ENCODE results near the gene WDR46.

Gene WDR46

GRCh38 chr6:33313709-33314514, 24.9 kb upstream of the WDR46 start, which contains the start of gene TAPBP:
Gene TAPBP, minus strand, starts transcription at chr6:33314078. Its CDS starts 37 bp downstream, at chr6:33314041.
- DNase-seq = peak; percentile 67

- DNase-seq = no peak
Observed at GRCh38 chr6:33313105-33313708, 24.2 kb upstream of the WDR46 start.

GRCh38 chr6:33312361-33313104, 23.5 kb upstream of the WDR46 start:
- DNase-seq = peak; percentile 46

GRCh38 chr6:33306356-33306755, 17.3 kb upstream of the WDR46 start:
- no peak for DNase-seq

- no peak for DNase-seq
Observed at GRCh38 chr6:33305052-33305451, 16.0 kb upstream of the WDR46 start.

- DNase-seq = no peak
Observed at GRCh38 chr6:33304216-33304615, 15.2 kb upstream of the WDR46 start.

- DNase-seq = no peak
Observed at GRCh38 chr6:33301877-33302276, 12.8 kb upstream of the WDR46 start.

GRCh38 chr6:33299237-33299944, 10.4 kb upstream of the WDR46 start:
- DNase-seq = peak; percentile 95

GRCh38 chr6:33298773-33299236, 9.8 kb upstream of the WDR46 start, which contains the start of gene RGL2:
Gene RGL2, minus strand, starts transcription at chr6:33298942. Its CDS starts 332 bp downstream, at chr6:33298610.
- peak; percentile 60 for DNase-seq

- DNase-seq = peak; percentile 83
Observed at GRCh38 chr6:33297956-33298772, 9.1 kb upstream of the WDR46 start.

GRCh38 chr6:33297406-33297955, 8.4 kb upstream of the WDR46 start:
- DNase-seq = no peak

- DNase-seq = no peak
Observed at GRCh38 chr6:33296797-33297405, 7.9 kb upstream of the WDR46 start.

- DNase-seq = no peak
Observed at GRCh38 chr6:33295621-33296369, 6.8 kb upstream of the WDR46 start.

GRCh38 chr6:33294086-33294823, 5.2 kb upstream of the WDR46 start:
- DNase-seq = no peak

GRCh38 chr6:33292996-33293682, 4.1 kb upstream of the WDR46 start:
- no peak for DNase-seq

GRCh38 chr6:33290459-33290858, 1.4 kb upstream of the WDR46 start:
- no peak for DNase-seq

- DNase-seq = no peak
Observed at GRCh38 chr6:33289784-33290315, 811 bp upstream of the WDR46 start.
